GM21528 (cell line): Measurements from ENCODE around the gene ARRB1.
"Not testable (repeated sequence)": the region's sequence is repeated elsewhere in the genome, so short reads cannot be mapped to it uniquely, and the experiment has no call there.

Source experiments
- ATAC-seq: cut with Tn5 transposase; IDR thresholded peaks from one replicate; pipeline ENCODE4 v1.9.1; 2021; ENCODE audit warnings: mild to moderate bottlenecking, moderate library complexity; ENCODE audit not compliant: unreplicated experiment, low FRiP score

ARRB1 gene

DNA sequence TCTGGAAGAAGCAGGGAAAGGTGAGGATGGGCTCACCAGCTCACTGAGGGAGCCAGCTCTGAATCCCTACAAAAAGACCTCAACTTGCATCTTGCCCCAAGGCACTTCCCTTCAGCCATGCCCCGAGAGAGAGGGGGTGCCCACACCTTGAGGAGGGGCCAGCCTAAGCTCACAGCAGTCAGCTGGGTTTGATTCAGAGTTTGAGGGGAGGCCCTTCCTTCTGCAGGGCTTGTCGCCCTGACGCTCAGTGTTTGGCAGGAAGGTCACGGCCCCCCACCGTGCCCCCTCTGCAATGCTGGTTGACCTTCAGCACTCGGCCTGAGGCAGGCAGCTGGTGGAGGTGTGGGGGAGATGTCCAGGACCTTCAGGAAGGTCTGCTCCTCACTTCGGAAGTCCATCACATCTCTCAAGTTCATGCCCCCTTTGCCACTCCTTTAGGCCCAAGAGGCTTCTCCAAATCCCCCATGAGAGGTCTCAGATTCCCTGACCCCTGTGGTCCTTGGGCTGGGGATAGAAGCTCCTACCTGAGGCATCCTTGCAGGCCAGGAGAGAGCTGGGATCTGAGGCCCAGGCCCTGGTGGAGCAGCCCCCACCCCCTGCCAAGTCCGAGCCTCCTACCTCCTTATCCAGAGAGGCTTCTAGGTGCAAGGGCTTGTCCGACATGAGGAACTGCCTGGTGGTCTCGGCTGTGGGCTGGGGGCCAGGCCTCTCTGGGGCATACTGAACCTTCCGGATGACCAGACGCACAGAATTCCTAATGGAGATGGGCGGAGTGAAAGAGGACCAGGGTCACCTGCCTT, 73.3 kb downstream of the ARRB1 start:
- ATAC-seq, result no peak

DNA sequence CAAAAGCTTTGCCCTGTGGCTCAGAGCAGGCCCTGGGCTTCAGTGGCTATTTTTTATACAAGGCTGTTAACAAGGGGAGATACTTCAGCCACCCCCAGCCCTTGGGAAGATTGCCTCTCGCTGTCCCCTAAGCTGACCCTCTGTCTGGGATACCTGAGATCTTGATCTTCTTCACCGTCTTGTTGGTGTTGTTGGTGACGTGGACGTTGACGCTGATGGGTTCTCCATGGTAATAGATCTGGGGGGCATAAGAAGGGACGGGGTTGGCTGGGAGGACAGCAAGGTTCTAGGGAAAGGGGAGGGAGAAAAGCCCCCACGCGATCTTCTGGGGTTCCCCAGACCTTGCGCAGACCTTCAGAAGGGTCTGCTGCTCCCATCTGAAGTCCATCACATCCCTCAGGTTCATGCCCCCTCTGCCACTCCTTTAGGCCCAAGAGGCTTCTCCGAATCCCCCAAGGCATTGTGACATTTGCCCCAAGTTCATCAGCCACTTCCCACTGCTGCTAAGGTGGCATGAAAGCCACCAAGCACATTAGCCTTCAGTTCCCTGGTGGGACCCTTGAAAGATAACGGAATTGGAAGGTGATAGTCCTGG, 74.2 kb downstream of the ARRB1 start:
- no peak for ATAC-seq

DNA sequence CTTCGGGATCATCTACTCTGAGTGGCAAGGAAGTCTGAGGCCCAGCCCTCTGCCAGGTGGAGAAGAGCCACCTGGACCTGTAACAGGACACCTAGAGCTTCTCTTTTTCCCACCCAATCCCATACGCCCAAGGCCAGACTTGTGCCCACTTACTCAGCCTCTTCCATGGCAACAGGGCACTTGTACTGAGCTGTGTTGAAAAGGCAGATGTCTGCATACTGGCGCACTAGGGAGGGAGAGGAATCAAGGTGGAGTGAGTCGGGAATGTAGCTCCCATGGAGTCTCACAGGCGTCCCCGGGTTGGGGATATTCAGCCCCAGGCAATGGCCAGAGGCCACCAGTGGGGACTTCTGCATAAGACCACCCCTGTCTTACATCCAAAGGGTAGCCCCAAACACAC, 74.8 kb downstream of the ARRB1 start:
- ATAC-seq, result no peak

DNA sequence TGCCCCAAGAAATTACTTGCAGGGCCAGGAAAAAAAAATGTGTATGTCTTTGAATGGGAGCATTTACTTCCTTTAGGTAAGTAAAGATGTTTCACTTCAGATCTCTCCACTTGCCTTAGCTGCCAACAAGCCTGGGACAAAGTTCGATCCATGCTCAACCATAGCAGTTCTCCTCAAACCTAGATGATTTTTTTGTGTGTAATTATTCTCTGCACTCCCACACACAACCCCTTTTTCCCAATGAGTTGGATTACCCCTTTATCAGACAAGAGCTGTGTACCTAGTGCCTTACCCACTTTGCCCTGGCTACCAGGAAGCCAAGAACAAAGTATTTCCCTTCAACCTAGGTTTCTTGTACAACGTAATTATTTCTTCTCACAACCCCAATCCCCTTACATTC, 75.3 kb downstream of the ARRB1 start:
- ATAC-seq, result no peak

DNA sequence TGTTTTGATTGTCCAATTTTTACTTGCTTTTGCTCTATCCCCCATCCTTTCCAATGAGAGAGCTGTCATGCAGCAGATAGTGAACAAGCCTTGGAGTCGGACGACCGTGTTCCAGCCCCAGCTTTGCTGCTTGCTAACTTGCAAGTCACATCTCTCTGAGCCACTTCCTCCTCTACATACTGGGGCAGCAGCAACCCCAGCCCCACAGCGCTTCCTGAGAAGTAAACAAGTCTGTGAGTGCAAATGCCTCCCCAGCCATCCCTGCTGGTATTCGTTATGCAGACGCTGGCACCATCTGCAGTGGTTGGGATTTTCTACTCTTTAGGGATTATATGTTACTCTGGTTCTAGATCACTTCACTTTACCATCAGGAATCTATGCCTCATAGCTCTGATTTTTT, 75.9 kb downstream of the ARRB1 start:
- ATAC-seq, result no peak

DNA sequence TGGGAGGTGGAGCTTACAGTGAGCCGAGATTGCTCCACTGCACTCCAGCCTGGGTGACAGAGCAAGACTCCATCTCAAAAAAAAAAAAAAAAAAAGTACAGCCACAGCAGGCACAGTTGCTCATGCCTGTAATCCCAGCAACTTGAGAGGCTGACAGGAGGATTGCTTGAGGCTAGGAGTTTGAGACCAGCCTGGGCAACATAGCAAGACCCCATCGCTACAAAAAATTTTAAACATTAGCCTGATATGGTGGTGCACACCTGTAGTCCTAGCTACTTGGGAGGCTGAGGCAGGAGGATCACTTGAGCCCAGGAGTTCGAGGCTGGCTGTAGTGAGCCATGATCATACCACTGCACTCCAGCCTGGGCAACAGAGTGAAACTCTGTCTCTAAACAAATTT, 76.7 kb downstream of the ARRB1 start:
- not testable (repeated sequence) for ATAC-seq

DNA sequence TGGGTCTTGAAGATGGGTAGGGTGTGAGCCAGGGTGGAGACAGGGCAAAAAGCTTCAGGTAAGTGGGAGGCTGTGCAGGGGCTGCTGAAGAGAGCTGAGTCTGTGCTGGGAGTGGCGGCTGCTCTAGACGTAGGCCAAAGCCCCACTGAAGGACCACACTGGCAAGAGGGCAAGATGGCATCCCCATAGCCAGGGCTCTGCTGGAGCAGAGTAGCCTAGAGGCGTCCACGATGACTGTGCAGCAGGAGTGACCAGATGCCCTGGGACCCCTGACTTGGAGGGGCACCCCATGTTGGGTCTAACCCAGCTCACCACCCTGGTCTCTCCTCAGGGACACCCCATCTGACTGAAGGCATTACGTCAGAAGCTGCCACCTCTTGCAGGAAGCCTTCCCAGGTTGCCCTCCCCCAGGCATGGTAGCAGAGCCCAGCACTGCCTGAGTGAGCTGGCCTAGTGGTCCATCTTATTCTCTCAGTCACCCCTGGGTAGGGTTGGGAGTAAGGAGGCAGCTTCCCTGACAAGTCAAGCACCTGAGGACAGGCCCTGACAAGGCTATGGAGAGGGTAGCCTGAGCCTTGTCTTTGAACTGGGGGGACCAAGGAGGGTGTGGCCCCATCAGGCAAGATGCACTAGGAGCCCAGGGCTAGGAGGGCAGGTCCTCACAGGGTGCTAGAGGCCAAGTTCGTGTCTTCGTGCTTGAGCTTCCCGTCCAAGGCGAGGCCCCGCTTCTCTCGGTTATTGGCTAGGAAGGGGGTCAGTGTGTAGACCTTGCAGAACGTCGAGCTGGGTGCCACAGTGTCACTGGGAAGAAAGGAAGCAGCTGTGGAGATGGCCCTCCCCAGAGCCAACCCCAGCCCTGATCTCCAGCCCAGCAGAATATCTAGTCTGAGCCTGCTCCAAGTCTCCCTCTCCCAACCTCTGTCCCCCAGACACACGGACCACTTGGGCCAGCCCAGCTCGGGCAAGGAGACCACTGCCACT, 77.8 kb downstream of the ARRB1 start:
- no peak for ATAC-seq

DNA sequence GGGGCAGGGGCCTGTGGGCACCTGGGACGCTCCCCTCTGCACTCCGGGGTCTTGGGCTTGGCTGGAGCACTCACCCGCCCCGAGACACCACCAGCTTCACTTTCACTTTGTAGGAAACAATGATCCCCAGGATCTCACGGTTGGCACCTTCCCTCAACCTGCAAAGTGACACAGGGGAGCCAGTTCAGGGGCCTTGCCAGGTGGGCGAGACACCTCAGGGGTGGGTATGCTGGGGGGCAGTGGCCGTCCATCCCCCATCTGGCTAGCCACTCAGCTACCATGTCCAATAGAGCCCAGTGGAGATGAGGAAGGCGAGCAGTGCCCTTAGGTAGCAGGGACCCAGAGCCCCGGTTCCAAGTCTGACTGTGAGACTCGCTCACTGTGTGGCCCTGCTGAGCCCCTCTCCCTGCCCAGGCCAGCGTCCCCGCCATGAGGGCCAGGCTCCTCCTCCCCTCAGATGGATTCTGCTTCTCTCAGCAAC, 78.6 kb downstream of the ARRB1 start:
- ATAC-seq, result no peak

DNA sequence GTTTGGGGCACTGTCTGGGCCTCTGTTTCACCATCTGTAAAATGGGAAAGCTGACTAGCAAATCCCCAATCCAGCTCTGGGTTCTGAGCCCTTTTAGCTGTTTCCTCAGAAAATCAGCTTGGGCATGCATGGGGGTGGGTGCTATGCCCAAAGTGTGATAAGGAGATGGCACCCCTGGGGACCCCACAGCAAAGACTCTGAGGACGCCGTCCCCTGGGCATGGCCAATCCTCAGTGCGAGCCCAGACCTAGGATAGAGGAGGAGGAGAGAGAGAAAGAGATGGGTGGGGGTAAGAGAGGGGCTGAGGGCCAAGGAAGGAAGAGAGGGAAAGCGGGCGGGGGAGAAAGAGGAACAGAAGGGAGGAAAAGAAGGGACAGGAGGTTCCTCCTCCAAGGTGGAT, 79.1 kb downstream of the ARRB1 start:
- no peak for ATAC-seq

DNA sequence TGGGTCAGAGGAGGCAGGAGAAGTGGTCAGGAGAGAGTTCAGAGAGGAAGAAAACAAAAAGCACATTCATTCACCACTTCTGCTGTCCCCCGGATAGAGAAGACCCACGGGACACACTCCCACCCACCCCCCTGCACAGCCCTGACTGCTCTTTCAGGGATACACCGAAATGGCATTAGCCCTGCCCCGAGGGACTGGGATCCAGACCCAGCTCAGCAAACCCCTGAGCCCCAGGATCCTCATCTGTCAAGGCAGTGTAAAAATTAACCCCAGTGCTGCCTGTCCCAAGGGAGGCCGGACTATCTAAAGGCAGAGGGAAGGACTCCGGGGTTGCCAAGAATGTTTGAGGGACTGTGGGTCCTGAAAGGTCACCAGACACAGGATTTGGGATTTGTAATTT, 79.7 kb downstream of the ARRB1 start:
- ATAC-seq, result no peak

DNA sequence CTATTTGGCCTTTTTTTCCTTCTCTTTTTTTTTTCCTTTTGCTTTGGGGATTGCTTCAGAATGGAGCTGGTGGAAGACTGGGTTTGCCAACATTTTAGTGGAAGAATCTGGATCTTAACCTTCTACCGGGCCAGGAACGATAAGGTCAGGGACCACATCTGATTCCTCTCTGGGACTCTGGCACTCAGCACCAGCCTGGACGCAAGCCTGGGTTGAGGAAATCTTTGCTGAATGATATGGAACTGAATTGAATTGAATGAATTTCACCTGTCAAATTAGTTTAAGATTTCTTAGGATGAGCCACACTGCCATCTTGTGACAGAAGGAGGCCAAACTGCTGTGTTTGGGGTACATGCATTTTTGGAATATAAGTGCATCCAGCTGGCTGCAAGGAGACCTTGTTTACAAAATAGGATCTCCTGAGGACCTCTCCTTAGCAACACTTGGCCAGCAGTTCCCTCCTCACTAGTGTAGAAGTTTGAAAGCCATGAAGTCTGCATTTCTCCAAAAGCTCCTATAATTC, 80.5 kb downstream of the ARRB1 start:
- no peak for ATAC-seq

DNA sequence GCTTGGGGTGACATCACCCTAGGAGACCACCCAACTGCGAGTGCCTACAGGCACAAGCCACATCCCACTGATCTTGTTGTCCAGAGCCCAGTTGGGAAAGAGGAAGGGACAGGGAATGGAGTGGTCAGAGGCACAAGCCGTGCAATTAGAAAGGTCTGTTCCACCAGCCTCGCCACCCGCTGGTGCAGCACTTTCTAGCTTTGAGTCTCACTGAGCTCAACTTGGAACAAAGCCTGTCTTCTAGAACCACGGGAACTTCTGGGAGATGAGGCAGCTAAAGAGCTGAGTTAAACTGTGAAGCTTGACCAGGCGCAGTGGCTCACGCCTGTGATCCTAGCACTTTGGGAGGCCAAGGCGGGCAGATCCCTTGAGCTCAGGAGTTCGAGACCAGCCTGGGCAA, 81.6 kb downstream of the ARRB1 start:
- no peak for ATAC-seq

DNA sequence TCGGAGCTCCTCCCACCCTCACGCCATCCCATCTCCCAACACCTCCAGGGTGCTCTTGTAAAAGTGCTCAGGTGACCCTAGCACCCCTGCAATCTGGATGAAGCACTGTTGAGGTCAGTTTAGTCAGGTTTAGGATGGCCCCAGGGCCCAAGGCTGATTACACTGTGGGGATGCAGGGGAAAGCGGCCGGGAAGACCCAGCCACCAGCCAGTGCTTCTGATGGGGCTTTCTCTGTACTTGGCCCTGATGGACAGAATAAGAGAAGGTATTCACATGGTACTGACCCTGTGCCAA, 82.1 kb downstream of the ARRB1 start:
- no peak for ATAC-seq

DNA sequence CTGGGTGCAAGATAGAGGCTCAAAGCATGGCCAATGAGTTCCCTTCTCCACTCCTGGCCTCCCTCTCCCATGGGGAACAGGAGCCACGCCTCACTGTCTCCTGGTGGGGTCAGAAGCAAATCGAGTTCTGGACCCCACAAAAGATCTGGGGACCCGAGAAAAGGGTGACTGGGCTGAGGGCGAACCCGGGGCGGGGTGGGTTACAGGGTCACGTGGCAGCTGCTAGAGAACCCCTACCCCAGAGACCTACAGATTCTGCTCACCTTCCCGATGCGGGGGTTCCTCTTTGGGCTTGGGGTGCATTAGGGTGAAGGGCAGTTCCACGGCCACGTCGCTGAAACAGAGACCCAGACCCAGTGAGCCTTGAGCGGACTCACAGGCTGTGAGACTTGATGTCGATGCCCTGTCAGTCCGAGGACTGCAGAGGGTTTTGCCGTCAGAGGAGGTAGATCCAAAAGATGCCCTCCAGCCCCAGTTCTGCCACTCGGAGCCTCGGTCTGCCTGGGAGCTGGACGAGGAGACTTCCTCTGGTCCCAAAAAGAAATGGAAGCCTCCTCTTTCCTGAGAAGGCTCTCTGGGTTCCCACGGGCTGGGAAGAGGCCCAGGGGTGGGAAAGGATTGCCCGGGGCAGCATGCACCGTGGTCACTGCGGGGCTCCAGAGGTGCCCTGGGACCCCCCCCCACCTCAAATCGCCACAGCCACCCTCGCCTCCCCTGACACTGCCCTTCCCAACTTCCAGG, 82.7 kb downstream of the ARRB1 start:
- no peak for ATAC-seq

DNA sequence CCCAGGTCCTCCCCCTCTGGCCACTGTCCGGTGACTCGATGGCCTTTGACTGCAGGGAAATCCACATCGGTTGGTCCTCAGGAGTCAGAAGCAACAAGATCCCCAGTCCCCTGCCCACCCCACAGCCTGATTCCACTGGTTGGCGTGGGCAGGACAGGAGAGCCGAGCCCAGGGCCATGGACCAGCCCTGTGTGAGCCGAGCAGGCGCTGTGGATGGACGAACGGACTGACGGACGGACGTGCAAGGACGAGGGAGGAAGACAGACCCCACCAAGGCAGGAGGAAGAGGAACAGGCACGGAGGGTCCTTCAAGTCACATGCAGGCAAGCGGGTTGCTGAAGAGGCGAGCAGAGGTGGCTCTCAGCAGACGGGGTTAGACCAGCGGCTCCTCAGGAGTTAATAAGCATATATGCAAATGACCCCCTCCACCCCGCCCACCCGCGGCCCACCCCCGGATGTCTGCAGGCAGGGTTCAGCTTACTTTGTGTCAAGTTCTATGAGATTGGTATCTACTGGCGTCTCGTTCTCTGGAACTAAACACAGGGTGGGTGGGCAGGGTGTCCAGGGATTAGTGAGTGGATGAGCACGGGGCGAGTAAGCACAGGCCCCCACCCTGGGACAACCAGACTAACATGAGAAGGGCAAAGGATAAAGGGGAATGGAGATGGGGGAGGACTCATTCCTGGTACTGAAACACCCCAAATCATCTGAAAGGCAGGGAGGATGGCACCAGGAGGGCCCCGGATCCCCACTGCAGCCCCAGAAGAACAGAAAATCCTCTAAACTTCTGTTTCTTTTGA, 84.1 kb downstream of the ARRB1 start:
- ATAC-seq, result no peak

DNA sequence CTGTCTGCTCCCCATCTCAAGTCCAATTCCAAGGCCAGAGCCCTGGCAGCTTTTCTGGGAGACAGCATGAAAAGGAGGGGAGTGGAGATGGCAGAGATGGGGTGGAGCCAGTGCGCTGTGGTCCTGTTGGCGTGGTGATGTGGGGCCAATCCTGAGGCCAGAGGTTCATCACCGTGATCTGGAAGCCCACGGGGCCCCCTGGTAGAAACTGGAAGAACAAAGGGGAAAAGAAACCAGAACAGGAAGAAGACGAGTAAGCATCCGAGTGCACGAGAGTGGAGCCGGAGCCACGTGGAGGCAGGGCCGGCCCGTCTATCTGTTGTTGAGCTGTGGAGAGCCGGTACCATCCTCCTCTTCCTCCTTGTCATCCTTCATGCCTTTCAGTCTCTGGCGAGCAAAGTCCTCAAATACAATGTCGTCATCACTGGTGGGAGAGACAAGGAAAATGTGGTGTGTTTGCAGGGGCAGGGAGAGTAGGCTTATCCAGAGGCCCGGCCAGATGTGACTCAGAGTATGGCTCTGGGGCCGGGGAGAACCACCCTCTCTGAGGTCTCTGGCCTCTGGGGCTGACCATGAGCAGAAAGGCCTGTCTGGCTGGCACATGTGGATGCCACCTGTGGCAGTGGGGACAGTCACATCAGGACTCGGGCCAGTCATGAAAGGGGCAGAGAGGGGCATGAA, 85.5 kb downstream of the ARRB1 start:
- ATAC-seq, result no peak

DNA sequence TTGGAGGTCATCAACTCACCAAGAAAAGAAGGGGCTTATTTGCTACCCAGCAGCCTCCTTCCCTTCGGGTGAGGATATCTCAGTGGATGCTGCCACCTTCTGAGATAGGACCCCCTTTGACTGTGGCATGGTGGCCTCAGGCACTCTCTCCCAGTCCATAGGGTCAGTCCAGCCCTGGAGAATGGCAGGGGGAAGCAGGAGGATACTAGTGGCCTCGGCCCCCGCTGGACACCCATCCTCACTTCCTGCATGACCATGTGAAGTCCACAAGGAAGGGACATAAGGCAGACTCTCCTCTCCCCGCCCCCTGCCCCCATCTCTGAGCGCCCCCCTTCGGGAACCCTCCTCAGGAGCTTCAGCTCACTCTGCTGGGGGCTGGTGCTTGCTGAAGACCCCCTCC, 86.5 kb downstream of the ARRB1 start:
- ATAC-seq, result no peak

DNA sequence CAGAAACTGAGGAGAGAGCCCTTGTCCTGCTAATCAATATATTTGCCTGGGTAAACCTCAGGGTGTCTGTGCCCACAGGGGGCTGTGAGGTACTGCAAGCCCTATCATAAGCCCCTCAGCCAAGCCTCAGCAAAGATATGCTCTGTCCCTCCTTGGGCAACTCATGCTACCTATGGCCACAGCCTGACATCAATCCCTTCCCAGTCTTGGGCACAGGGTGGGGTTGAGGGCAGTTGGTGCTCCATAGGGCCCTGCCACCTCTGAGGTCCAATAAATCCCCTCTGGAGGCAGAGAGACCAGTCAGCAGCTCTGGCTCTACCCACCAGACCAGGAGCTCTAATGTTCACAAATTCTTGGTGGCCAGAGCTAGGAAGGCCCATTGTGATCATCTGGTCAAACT, 87.1 kb downstream of the ARRB1 start:
- ATAC-seq, result no peak

DNA sequence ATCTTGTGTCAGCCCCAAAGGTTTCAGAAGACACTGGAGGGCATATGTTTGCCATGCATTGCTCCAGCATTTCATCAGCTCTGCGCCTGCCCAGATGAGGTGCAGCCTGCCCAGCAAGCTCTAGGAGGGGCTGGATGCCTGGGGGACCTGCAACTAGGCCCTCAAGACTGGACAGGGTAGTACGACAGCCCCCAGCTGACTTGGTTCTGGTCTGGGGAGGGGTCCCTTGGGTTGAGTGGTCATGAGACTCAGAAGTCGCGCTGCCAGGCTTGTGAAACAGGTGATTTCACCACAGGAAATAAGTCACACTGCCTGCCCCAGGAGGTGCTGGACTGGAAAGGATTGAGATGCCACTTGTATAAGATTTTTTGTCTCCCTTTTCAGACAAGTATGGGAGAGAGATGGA, 87.5 kb downstream of the ARRB1 start:
- ATAC-seq, result no peak
